Hematopoietic multipotent progenitor cell treated with erythropoietin and hydrocortisone succinate and interleukin-3 and kit ligand, for 6 days (in vitro differentiated cells): Measurements from ENCODE around the gene RNASE9.
"Not testable (repeated sequence)": the region's sequence is repeated elsewhere in the genome, so short reads cannot be mapped to it uniquely, and the experiment has no call there.

Source experiments
- DNase-seq: peaks from one replicate; pipeline ENCODE4 v3.0.0-alpha.2; 2015

The RNASE9 gene

GRCh38 chr14:20572382-20572990, 11.6 kb upstream of the RNASE9 start:
- not testable (repeated sequence) for DNase-seq

DNA sequence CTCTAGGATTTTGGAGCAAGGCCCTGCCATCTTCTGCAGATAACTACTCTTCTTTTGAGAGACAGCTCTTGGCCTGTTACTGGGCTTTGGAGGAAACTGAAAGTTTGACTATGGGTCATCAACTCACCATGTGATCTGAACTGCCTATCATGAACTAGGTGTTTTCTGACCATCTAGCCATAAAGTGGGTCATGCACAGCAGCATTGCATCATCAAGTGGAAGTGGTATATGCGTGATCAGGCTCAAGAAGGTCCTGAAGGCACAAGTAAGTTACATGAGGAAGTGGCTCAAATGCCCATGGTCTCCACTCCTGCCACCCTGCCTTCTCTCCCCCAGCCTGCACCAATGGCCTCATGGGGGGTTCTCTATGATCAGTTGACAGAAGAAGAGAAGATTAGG, 9.9 kb upstream of the RNASE9 start:
- not testable (repeated sequence) for DNase-seq

DNA sequence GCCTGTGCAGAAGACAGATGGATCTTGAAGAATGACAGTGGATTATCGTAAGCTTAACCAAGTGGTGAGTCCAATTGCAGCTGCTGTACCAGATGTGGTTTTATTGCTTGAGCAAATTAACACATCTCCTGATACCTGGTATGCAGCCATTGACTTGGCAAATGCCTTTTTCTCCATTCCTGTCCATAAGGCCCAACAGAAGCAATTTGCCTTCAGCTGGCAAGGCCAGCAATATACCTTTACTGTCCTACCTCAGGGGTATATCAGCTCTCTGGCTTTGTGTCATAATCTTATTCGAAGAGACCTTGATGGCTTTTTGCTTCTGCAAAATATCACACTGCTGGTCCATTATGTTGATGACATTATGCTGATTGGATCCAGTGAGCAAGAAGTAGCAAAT, 9.0 kb upstream of the RNASE9 start:
- DNase-seq = not testable (repeated sequence)

- DNase-seq = no peak
Observed at GRCh38 chr14:20569066-20569465, 8.2 kb upstream of the RNASE9 start.

DNA sequence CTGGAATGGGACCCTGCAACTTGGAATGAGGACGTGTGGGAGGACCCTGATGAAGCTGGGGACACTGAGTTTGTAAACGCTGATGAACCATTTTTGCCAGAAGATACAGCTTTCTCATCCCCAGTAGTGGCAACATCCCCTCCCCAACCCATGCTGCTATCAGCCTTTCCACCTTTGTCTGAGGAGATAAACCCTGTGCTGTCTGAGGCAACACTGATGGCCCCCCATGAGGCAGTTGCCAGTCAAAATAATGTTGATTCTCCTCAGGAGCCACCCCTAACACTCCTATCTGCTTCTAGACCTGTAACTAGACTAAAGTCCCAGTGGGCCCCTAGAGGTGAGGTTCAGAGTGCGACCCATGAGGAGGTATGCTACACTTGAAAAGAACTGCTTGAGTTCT, 7.5 kb upstream of the RNASE9 start:
- DNase-seq = no peak

DNA sequence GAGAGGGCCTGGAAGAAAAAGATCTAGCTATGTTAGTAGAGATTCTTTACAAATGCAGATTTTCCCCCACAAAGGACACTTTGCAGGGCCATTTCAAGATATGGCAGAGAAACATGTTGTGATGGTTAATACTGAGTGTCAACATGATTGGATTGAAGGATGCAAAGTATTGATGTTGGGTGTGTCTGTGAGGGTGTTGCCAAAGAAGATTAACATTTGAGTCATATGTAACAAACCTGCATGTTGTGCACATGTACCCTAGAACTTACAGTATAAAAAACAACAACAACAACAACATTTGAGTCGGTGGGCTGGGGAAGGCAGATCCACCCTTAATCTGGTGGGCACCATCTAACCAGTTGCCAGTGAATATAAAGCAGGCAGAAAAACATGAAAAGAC, 6.4 kb upstream of the RNASE9 start:
- not testable (repeated sequence) for DNase-seq

GRCh38 chr14:20564501-20564997, 3.7 kb upstream of the RNASE9 start:
- DNase-seq = no peak

DNA sequence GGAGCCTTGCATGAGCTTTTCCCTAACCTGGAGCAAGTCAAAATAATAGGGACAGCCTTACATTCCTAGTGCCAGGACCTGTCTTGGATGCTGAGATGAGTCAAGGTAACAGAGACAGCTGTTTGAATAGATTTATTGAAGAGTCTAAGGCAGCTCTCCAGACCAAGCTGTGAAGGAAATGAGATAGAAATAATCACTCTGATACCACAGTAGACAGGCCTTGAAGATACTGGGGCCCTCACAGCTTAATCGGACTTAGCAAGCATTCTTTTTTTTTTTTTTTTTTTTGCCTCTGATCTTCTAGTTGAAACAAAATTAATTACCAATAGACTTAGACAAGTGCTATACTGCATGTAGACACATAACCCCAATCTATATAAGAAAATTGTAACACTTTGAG, 3.1 kb upstream of the RNASE9 start:
- DNase-seq = peak; percentile 48

- DNase-seq = no peak
Observed at GRCh38 chr14:20559461-20559904, 1.4 kb downstream of the RNASE9 start.

- no peak for DNase-seq
Observed at GRCh38 chr14:20557212-20557542, 3.7 kb downstream of the RNASE9 start.

DNA sequence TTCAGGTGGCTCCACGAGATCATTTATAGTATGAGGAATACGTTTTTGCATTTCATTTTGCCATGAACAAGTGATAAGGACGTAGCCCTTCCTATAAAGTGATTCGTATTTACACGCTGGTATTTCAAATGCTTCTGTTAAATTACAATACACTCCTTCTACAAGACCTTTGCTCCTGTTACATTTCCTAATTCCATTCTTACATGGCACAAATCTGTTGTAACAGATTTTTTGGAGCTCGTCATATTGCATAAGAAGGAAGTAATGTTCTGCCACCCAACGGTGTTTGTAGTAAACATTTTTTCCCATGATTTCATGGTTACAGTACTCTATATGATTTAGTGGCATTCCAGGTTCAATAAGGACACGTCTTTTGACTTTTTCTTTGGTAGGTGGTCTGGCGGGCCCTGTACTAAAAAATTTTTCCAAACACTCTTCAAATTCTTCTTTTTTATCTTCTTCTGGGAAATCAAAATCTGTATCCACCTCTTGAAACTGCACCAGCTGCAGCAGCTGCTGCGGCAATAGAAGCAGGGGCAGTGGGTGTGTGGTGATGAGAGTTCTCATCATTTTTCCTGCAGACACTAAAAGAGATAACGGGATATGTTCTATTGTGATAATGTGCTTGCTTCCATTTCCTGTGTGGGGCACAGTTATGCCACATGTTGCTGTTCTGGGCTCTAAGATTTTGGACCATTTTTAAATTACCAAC, 4.2 kb downstream of the RNASE9 start:
- peak; percentile 64 for DNase-seq

DNA sequence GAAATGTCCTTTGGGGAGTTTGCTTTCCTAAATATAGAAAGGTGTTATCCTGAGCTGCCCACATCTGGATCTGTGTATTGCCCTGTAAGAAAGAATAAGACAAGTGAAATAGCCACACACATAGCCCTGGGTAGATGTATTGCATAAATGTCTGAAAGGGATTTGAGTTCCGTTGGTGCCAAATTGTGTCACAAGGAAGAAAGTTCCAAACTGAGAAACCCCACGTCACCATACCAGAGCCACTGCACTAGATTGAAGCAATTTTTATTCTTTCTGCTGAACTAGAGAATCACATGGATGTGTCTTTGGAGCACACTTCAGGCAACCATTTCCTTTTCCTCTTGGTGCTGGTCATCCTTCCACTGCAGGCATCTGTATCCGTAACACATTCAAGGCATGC, 5.0 kb downstream of the RNASE9 start:
- no peak for DNase-seq

DNA sequence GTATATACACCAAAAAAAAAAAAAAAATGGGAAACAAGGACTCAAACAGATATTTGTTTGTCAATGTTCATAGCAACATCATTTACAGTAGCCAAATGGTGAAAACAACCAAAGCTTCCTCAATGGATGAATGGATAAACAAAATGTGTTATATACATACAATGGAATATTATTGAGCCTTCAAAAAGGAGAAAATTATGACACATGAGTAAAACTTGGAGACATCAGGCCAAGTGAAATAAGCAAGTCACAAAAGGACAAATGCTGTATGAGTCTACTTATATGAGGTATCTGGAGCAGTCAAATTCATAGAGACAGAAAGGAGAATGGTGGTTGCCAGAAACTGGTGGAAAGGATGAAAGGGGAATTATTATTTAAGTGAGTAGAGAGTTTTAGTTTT, 7.8 kb downstream of the RNASE9 start:
- DNase-seq = no peak

DNA sequence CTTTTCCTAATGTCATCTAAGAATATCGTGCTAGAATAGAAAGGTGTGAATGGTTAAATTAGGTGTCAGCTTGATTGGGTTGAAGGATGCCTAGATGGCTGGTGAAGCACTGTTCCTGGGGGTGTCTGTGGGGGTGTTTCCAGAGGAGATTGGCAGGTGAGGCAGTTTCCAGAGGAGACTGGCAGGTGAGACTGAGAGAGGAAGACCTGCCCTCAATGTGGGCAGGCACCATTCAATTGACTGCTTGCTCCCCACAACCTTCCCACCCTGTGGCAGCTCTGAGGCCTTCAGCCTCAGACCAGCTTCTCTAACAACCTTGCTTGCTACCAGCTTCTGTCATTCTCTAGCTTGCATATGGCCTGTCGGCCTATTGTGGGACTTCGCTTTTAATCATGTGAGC, 9.2 kb downstream of the RNASE9 start:
- no peak for DNase-seq

DNA sequence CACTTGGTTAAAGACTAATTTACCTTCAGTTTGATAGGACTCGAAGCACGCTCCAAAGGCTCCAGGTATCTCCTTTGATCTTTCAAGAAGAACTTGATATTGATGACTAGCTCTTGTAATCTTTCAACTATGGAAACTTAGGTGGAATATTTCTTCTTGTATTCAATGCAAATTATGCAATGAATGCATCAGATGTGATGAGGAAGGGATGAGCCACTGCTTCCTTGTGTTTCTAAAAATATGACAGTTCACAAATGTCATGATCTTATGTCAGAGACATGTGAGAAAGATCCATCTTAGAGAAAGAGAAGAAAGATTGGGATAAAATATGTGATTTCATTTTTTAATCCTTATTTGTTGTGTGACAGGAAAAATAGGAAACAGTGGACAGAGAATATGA, 9.9 kb downstream of the RNASE9 start:
- no peak for DNase-seq

GRCh38 chr14:20548414-20549158, 12.3 kb downstream of the RNASE9 start:
- no peak for DNase-seq

DNA sequence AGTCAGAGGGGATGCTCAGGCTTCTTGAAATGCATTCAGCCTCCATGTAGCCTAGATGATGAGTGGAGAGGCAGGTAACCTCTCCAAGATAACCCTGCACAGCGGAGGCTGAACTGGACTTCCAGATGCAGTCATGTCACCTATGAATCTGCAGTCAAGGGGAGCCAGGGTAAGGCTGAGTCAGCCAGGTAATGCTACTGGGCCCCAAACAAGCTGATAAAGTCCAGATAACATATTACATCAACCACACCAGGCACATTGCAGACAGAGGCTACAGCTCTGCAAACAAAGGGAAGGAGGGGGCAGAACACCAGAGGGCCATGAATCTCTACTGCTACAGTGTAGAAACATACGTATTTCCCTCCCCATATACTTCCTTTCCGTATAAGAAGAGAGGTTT, 14.0 kb downstream of the RNASE9 start:
- no peak for DNase-seq

DNA sequence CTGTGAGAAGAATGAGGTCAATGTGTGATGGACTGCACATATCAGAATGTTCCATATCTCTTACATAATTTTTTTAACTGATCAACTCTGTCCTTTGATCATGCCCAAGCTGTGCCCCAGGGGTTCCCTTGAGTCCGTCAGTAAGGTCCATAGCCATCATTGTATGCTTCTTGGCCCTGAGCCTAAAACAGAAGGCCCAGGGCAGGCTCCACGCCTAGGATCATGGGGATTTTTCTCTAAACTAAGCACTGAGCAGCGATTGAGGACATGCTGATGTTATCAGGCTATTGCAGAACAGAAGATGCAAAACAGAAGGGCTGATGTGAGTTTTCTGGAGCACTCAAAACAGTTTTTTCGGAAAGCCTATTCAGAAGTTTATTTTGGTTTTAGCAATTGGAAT, 20.9 kb downstream of the RNASE9 start:
- peak; percentile 7 for DNase-seq

DNA sequence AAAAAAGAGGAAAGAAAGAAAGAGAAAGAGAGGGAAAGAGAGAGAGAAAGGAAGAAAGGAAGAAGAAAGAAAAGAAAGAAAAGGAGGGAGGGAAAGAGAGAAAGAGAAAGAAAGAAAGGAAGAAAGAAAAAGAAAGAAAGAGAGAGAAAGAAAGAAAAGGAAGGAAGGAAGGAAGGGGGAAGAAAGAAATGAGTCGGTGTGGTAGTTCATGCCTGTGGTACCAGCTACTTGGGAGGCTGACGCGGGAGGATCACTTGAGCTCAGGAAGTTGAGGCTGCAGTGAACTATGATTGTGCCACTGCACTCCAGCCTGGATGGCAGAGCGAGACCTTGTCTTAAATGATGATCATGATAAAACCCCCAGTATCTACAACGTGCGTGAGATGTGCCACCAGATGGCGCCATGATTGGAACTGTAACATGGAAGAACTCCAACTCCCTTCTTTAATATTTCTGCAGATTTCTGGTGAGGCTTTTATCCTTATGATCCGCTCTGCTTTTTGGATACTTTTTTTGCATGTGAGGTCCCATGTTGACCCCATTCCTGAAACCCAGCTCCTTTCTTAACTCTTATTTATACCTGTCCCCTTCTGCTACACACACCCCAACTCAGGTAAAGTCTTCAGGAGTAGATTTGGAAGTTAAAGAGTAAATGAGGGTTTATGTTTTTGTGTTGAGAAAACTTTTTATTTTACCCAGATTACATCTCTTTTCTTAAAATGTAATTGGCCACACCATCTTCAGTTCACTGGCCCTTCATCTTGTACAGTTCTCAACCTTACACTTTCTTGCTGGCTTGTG, 29.9 kb downstream of the RNASE9 start:
- DNase-seq = peak; percentile 86

- no peak for DNase-seq
Observed at GRCh38 chr14:20529806-20530205, 31.0 kb downstream of the RNASE9 start.

- no peak for DNase-seq
Observed at GRCh38 chr14:20524027-20524426, 36.8 kb downstream of the RNASE9 start.

DNA sequence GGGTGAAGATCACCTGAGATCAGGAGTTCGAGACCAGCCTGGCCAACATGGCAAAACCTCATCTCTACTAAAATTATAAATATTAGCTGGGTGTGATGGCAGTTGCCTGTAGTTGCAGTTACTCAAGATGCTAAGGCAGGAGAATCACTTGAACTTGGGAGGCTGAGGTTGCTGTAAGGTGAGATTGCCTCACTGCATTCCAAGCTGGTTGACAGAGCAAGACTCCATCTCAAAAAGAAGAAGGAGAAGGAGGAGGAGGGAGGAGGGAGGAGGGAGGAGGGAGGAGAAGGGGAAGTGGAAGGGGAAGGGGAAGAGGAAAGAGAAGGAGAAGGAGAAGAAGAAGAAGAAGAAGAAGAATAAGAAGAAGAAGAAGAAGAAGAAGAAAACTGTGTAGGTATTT, 38.5 kb downstream of the RNASE9 start:
- no peak for DNase-seq

- no peak for DNase-seq
Observed at GRCh38 chr14:20516921-20517320, 43.9 kb downstream of the RNASE9 start.
